GM19438 (cell line): ENCODE data around the gene TCP10L.

Experiments used
- ATAC-seq: cut with Tn5 transposase; IDR thresholded peaks from one replicate; pipeline ENCODE4 v1.9.1; 2021; ENCODE audit warnings: low read depth; ENCODE audit not compliant: unreplicated experiment

Gene TCP10L

GRCh38 chr21:32523988-32524719 is 61.2 kb downstream of the TCP10L start:
- ATAC-seq, result no peak
